Measurements from ENCODE around the gene TNFRSF18.

The TNFRSF18 gene

DNA sequence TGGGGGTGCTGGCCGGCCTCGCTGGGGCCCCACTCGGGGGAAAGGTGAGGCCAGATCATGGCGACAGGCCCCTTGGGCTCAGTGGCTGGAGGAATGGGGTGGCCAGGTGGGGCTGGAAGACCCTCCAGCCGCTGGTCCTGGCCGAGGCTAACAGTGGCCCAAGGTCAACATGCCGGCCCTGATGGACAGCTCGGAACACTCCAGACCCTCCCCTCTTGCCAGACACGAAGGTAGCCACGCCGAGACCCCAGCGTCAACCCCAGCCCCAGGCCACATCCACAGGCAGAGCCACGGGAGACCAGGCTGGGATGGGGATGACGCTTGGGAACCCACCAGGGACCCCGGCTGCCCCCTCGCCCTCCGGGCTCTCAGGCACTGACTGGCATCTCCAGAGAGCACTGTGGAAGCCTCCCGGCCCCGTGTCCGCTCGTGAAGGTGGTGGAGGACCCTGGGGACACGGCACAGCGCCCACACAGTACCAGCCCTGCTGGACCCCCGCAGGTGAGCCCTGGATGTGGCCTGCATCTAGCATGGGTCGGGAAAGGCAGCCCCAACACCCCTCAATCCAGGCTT, 41.0 kb upstream of the TNFRSF18 start:
- TF ChIP-seq, protein P1, sequence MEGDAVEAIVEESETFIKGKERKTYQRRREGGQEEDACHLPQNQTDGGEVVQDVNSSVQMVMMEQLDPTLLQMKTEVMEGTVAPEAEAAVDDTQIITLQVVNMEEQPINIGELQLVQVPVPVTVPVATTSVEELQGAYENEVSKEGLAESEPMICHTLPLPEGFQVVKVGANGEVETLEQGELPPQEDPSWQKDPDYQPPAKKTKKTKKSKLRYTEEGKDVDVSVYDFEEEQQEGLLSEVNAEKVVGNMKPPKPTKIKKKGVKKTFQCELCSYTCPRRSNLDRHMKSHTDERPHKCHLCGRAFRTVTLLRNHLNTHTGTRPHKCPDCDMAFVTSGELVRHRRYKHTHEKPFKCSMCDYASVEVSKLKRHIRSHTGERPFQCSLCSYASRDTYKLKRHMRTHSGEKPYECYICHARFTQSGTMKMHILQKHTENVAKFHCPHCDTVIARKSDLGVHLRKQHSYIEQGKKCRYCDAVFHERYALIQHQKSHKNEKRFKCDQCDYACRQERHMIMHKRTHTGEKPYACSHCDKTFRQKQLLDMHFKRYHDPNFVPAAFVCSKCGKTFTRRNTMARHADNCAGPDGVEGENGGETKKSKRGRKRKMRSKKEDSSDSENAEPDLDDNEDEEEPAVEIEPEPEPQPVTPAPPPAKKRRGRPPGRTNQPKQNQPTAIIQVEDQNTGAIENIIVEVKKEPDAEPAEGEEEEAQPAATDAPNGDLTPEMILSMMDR (IDR thresholded peaks at IDR 0.05; ENCODE audit: low read depth, low read length): no peak
- H3K4me3 ChIP-seq (ENCODE audit: low read depth, low read length): no peak overlapping the region

DNA sequence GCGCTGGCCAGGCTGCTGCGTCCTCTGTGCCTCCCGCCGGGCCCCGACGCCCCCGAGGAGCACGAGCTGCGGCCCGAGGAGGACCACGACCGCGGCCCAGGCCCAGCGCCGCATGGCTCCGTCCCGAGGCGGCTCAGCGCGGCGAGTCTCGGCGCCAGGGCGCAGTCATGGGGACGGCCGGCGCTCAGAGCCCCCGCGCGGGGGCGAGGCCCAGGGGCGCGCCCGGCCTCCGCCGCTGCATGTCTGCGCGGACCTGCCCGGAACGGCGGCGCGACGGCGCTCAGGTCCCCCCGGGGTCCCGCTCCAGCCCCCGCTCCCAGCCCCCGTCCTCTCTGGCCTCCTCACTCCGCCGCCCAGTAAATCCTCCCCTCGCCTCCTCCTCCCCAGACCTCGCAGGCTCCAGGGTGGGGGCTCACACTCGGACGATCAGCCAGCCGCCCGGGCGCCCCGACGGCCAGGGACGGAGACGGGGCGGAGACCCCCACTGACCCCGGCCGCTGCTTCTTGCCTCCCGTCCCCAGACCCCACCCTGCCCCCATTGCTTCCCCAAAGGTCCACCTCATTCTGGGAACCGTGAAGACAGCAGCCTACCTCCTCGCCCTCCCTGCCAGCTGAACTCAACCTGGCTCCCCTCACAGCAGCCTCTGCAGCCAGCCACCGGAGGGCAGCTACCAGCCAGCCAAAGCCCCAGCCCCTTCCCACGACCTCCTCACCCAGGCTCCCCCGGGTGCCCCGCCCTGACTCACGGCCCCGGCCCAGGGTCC, 40.4 kb upstream of the TNFRSF18 start, which contains the start of gene C1QTNF12:
Gene C1QTNF12 (minus strand): TSS at position 146 of the 764 bp plus-strand sequence. CDS start 32 bp downstream, at position 114.
- H3K4me3 ChIP-seq (ENCODE audit: low read depth, low read length): no peak within 1 kb of the TSS
- TF ChIP-seq, protein P1 (IDR thresholded peaks at IDR 0.05; ENCODE audit: low read depth, low read length): no peak

DNA sequence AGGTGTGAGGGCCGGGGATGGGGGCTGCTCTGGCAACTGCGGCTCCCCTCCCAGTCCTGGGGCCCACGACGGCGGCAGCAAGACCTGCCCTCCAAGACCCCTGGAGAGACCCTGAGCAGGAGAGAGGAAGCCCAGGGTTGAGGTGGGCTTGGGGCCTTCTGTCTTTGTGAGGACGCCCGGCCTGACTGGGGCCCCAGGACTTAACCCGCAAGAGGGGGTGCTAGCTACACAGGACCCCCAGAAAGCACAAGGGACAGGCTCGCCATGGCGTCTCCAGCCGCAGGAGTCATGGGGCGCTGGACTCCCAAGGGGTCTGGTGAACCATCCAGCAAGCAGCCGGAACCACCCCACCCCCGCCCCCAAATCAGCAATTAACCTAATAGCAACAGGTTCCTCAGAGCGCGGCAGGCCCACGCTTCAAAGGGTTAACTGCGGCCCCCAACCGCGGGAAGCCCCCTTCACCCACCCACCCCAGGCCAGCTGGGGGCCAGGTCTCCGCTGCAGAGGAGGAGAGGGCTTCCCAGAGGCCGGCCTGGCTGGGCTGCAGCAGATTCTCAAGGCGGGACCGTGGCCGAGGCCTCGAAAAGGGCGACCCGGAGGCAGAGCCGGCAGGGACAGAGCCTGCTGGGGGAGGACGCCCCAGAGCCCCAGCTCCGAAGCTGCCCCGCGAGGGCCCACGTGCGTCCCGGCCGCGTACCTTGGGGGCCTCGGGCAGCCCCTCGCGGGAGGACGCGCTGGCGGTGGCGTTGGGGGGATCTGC, 39.6 kb upstream of the TNFRSF18 start:
- H3K4me3 ChIP-seq (ENCODE audit: low read depth, low read length): no peak overlapping the region
- TF ChIP-seq, protein P1 (IDR thresholded peaks at IDR 0.05; ENCODE audit: low read depth, low read length): no peak

DNA sequence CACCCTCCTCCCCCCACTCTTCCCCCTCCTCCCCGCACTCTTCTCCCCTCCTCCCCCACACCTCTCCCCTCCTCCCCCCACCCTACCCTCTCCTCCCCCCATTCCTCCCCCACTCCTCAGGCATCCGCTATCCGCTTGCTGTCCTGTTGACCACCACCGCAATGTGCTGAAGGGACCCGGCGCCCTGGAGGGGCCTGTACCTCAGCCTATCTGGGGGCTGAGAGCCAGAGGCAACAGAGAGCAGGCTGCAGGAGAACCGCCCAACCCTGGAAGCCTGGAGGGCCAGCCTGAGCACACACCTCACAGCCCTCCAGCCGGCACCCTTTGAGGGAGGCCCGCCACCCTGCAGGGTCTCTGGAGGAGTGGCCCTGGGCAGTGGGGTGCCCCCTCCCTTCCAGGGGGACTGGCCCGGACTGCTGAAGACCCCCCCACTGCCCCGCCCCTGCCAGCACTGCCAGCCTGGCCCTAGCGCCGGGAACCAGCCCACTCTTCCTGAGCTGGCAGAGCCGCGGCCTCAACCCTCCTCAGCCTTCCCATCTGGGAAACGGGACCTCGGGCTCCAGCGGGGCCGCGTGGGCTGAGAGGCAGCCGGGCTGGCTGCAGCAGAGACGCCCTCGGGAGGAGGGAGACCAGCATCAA, 38.9 kb upstream of the TNFRSF18 start:
- TF ChIP-seq, protein P1 (IDR thresholded peaks at IDR 0.05; ENCODE audit: low read depth, low read length): no peak
- H3K4me3 ChIP-seq (ENCODE audit: low read depth, low read length): no peak overlapping the region

DNA sequence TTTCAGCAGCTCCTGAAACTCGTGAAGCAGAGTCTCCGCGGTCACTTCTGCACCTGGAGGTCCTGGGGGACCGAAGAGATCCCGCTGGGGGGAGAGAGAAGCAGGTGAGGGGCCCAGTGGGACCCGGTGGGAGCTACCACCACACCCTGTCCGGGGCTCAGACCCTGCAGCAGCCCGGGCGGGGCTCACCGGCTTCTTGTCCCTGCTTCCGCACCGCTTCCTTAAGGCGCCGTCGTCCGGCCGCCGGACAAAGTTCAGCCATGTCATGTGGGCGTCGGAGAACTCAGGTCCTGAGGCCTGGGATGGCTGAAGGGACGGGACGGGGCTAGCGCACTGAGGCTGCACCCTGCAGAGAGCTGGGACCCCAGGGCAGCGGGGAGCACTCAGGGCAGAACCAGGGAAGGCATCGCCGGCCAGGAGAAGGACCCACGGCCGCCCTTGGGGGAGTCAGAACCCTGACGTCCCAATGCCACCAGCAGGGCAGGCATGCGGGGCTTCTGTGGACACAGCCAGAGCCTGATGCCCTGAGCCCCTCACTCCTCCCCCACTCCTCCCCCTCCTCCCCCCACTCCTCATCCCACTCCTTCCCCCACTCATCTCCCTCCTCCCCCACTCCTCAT, 37.9 kb upstream of the TNFRSF18 start:
- H3K4me3 ChIP-seq (ENCODE audit: low read depth, low read length): no peak overlapping the region

DNA sequence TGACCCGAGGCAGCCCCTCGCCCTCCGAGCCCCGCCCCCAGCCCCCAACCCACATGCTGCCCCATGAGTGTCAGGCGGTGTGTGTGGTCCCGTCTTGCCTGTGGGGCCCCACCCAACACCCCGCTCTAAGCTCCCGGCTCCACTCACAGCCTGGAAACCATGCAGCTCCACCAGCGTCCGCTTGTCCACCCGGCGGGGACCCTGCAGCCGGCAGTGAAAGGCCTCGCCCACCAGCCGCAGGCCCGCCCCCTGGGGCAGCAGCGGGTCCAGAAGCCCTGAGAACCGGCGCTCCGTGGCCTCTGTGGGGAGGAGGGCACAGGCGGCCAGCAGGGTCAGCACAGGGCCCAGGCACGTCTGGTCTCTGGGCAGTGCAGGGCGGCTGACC, 37.4 kb upstream of the TNFRSF18 start:
- TF ChIP-seq, protein P1 (IDR thresholded peaks at IDR 0.05; ENCODE audit: low read depth, low read length): no peak
- no peak overlapping the region for H3K4me3 ChIP-seq (ENCODE audit: low read depth, low read length)

More for the DNA sequence above, 37.9 kb upstream of the TNFRSF18 start:
- TF ChIP-seq, protein P1 (IDR thresholded peaks at IDR 0.05; ENCODE audit: low read depth, low read length): no peak
